NCI-H82 treated with DMSO at 0.1 percent for 48 hours (cell line): ENCODE data around the gene C5orf47.
A peak's percentile ranks its signal among the peaks of the same experiment; 100 is the strongest.

Source experiments
- DNase-seq: peaks from one replicate; lab custom pipeline; 2025; ENCODE audit not compliant: unreplicated experiment; lab: John Stamatoyannopoulos, UW

The C5orf47 gene

DNA sequence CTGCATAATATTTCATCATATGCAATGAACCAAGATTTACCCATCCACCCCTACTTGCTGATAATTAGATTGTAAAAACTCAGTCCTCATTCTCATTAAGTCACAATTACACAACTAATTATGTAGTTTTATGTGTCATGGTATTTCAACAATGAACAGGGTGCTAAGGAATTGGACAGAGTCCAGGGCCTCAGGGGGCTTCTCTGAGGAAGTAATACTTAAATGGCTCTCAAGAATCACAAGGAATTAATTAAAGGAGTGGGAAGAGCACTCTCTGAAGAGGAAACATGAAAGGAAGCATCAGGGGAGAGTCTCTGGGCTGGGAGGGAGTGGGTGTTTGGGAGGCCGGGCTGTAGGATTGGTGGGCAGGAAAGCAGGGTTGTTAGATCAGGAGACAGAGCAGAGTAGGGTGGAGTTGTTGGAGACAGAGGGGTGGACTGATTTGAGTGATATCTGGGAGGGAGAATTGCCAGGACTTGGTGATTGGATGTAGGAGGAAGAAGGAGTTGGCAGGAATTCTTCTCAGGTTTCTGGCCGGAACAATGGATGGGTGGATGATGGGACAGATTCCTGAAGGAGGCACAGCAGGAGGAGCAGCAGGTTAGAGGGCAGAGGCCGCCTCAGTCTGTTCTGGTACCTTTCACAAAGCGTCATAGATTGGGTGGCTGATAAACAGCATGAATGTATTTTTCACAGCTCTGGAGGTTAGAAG is 33.6 kb downstream of the C5orf47 start:
- no peak for DNase-seq

DNA sequence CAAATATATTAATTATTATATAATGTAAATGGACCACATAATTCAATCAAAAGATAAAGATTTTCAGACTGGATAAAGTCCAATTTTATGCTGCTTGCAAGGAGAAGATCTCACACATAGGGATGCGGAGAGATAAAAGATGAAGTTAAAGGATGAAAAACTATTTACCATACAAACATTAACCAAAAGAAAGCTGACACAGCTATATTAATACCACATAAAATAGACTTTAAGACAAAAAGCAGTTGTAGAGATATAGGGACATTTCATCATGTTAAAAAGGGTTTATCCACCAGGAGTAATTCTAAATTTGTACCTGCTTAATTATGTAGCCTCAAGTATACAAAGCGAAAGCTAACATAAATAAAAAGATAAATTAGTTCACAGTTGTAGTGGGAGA is 41.3 kb downstream of the C5orf47 start:
- DNase-seq = no peak

DNA sequence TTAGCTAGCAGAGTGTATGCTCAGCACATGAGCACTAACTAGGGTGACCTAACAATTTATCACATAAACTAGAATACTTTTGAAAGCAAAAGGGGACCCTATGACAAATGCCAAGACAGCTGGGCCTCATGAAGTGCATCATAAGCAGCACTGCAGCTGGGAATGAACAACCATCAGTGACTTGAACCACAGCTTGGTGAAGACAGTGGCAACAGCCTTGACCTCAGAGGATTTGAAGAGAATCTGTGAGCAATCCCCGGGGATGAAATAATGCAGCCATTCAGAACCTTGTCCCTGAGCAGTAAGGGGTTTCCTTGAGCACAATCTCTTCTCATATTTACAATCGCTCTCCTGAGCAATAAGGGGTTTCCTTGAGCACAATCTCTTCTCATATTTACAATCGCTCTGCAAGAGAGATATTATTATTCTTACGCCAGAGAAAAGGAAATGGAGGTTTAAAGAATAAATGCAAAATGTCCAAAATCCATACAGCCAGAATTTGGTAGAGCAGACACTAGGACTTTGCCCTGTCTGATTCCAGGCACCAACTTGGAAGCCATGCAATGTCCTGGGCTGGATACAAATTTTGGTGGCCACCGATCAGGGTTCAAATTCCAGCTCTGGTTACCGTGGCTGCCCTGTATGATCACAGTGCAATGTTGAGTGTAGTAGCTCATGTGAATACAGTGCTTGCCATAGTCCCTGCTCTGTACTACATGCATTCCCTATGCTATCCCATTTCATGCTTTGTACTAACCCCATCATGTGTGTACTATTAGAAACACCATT is 55.7 kb downstream of the C5orf47 start:
- DNase-seq = no peak

DNA sequence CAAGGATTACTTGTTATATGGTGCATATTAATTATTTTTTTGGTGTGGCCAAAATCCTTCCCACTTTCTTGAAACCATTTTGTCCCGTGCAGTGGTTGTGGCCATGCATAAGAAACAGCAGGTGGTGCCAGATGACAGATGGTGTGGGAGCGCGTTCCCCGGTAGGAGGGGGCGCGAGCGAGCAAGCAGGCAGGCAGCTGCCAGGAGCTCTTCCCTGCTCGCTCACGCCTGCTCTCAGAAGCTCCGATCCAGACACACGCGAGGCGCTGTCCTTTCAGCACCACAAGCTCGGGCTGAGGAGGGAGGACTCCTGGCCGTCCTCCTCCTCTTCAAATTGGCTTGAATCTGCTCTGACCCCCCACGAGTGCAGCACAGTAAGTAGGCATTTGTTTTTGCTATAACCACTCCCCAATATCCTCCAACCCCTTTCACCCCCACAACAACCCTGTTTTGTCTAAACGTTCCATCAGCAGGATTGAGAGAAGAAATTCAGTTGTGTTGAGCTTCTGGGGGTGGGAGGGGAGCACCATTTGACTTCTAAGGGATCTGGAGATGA is 56.6 kb downstream of the C5orf47 start, which contains the start of gene NSG2:
Gene NSG2 (plus strand): TSS at position 237 of the 556 bp plus-strand sequence. CDS start 1,050 bp downstream, outside the sequence.
- DNase-seq = peak; percentile 82

DNA sequence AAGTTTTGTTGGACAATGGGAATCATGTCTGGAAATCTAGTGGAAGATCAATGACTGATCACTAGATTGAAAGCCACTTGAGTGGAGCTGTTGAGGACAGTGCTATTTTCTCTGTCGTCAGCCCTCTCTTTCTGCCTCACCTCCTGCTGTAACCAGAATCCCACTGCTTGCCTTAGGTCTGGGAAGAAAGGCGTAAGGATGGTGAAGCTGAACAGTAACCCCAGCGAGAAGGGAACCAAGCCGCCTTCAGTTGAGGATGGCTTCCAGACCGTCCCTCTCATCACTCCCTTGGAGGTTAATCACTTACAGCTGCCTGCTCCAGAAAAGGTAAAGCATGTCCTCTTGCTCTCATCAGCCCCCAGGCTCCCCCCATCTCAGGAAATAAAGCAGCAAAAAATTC is 57.6 kb downstream of the C5orf47 start:
- DNase-seq = no peak

DNA sequence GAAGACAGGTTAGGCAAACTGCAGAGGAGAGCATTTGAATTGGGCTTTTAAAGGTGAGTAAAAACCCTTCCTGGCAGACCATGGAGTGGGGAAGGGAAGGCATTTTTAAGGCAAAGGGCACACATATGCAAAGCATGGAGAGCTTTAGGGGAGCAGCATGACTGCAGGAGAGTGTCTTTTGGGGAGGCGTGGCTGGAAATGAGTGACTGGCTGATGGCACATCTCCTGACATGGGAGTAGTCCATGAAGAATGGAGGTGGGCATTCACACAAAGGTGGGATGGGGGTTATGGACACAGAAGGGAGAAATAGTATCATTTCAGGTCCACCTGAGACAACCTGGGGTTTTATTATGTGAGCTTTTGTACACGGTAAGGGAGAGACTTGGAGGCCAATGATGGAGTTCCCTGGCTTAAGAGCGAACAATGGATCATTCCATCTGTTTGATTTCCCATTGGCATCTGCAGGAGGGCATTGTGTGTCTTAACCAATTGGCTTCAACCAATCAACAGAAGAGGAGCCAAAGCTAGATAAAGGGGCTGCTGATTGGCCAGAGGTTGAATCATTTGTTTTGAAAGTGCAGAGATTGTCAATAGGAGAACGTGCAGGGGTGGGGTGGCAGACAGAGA is 58.6 kb downstream of the C5orf47 start:
- DNase-seq = no peak

DNA sequence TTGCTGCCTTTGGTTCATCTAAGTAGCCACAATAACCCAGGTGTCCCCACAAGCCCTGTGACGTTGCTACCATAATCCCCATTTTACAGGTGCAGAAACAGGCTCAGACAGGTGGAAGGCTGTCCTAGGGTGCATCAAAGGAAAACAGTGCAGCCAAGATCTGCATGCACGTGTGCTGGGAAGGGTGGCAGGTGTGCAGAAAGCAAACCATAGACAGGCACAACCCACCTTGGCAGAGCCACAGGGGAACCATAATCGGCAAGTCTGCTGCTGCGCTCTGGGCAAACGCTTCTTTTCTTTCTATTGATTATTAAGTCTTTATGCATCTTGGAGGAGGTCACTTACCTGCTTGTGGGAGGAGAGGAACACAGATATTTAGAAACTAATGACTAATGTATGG is 63.7 kb downstream of the C5orf47 start:
- no peak for DNase-seq

DNA sequence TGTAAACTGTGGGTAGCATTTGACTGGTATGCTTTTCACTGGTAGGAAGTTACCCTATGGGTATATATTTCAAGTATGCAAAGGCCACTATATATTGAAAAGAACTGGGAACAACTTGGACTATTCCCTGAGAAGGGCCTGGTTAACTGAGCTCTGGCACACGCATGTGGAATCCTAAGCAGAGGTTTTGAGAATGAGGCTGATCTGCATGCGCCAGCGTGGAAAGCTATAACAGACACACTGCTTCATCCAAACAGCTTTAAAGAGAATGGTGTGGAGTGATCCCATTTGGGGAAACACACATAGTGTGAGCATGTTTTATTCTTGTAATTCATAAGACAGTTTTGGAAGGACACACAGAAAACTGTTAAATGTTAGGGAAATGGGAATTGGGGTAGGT is 64.9 kb downstream of the C5orf47 start:
- DNase-seq = no peak
